Gastrocnemius medialis (tissue), 4 donors: Measurements from ENCODE around the gene PEX26. TPM values are rescaled to one million over a fixed set of nuclear protein-coding genes. Genes with fewer than 3 reads are reported as not detected.

Experiments
- ATAC-seq, 2 donors: fragments of 150-250 bp; one replicate each; pipeline ENCODE4 v1.9.1; 2016
- DNase-seq, 2 donors: peaks; one replicate each; pipeline ENCODE4 v3.0.0-alpha.2; 2019
- H3K27ac ChIP-seq, 4 donors: fragments of 200-600 bp; sonication (generic); 1 replicate in 1 of 4; 2 replicates in 3 of 4; pipeline ENCODE4 v1.5.1; 2016 to 2018; ENCODE audit warnings: mild to moderate bottlenecking in 2 of 4, moderate library complexity in 1 of 4
- H3K27me3 ChIP-seq, 3 donors: fragments of 200-600 bp; sonication (generic) in 2 of 3; 1 replicate in 1 of 3; 2 replicates in 2 of 3; pipeline versions ENCODE4 v1.5.1 to v1.6.0; 2016 to 2019; ENCODE audit warnings: mild to moderate bottlenecking in 1 of 3, moderate library complexity in 1 of 3
- H3K36me3 ChIP-seq, 2 donors: fragments of 200-600 bp; sonication (generic) in 1 of 2; one replicate each; pipeline ENCODE4 v1.5.1; 2017 to 2018
- H3K4me1 ChIP-seq, 2 donors: fragments of 200-600 bp; sonication (generic) in 1 of 2; one replicate each; pipeline ENCODE4 v1.5.1; 2016 to 2017; ENCODE audit warnings: mild to moderate bottlenecking in 2 of 2
- H3K4me3 ChIP-seq, 4 donors: fragments of 200-600 bp; sonication (generic) in 3 of 4; 1 replicate in 1 of 4; 2 replicates in 3 of 4; pipeline ENCODE4 v1.5.1; 2016 to 2019; ENCODE audit warnings: mild to moderate bottlenecking in 2 of 4
- H3K9me3 ChIP-seq, 3 donors: fragments of 200-600 bp; sonication (generic) in 2 of 3; 1 replicate in 1 of 3; 2 replicates in 2 of 3; pipeline ENCODE4 v1.5.1; 2016 to 2019
- POLR2A ChIP-seq, 2 donors: fragments of 450-650 bp; IDR thresholded peaks; one replicate each; pipeline ENCODE4 v1.6.1; 2017; ENCODE audit warnings: antibody characterized with exemption in 2 of 2, mild to moderate bottlenecking in 2 of 2, moderate library complexity in 2 of 2
- in situ Hi-C, 4 donors: fragments of 200-750 bp; cut with MboI; loops; one replicate each; pipeline versions ENCODE4 v1.15.0 to v1.8.0; 2017; ENCODE audit warnings: low sequenced_read_pairs in 4 of 4
- intact Hi-C: fragments of 100-400 bp; cut with DNase I; formaldehyde crosslinking; loops from one replicate; pipeline ENCODE4 v1.15.1; 2023; ENCODE audit warnings: low total_unique reads
- total RNA-seq, 4 donors: library from RNA; depleted of rRNA; stranded (reverse); fragments of >200 nt; gene quantifications; one replicate each; pipeline versions ENCODE4 v1.1.0 to v1.2.3, GENCODE V29; 2016
- TF ChIP-seq, protein P1 (sequence below), 5 experiments: fragments of 450-650 bp in 3 of 5; fragments of 200-600 bp in 2 of 5; sonication (generic) in 2 of 5; IDR thresholded peaks in 4 of 5; conservative IDR thresholded peaks in 1 of 5; 1 replicate in 4 of 5; 2 replicates in 1 of 5; pipeline ENCODE4 v1.5.1; 2016 to 2019; ENCODE audit warnings: antibody characterized with exemption in 5 of 5, mild to moderate bottlenecking in 3 of 5, moderate library complexity in 3 of 5

PEX26 gene
- total RNA-seq, 4 donors from 2014 or later, result 16.4 to 24.7 (median 16.8) TPM

DNA sequence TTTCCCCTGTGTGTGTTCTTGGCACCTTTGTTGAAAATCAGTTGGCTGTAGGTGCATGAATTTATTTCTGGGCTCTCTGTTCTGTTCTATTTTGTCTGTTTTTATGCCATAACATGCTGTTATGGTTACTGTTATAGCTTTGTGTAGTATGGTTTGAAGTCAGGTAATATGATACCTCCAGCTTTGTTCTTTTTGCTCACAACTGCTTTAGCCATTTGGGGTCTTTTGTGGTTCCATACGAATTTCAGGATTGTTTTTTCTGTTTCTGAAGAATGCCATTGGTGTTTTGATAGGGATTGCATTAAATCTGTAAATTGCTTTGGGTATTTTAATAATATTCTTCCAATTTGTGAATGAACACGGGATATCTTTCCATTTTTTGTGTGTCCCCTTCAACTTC lies 4.7 kb downstream of the PEX26 start:
- in situ Hi-C loops (no loop called here), intact Hi-C loops (no loop called here)
- no peaks in the 10 kb centered on the region for H3K27me3 ChIP-seq
- H3K27ac ChIP-seq, result no peak overlapping the region
- peaks cover 11 to 14% of the 10 kb centered on the region in 2 donors for H3K4me1 ChIP-seq
- H3K36me3 ChIP-seq, result peaks cover 0 to 55% of the 10 kb centered on the region in 2 donors
- no peak for DNase-seq
- ATAC-seq, result no peak
- H3K4me3 ChIP-seq, result no peak overlapping the region
- TF ChIP-seq, protein P1, sequence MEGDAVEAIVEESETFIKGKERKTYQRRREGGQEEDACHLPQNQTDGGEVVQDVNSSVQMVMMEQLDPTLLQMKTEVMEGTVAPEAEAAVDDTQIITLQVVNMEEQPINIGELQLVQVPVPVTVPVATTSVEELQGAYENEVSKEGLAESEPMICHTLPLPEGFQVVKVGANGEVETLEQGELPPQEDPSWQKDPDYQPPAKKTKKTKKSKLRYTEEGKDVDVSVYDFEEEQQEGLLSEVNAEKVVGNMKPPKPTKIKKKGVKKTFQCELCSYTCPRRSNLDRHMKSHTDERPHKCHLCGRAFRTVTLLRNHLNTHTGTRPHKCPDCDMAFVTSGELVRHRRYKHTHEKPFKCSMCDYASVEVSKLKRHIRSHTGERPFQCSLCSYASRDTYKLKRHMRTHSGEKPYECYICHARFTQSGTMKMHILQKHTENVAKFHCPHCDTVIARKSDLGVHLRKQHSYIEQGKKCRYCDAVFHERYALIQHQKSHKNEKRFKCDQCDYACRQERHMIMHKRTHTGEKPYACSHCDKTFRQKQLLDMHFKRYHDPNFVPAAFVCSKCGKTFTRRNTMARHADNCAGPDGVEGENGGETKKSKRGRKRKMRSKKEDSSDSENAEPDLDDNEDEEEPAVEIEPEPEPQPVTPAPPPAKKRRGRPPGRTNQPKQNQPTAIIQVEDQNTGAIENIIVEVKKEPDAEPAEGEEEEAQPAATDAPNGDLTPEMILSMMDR (IDR thresholded peaks at IDR 0.05 in 4 of 5, conservative IDR thresholded peaks at IDR 0.05 in 1 of 5), result no peak
- no peak for TF ChIP-seq POLR2A (IDR thresholded peaks at IDR 0.05)
- H3K9me3 ChIP-seq, result no peaks in the 10 kb centered on the region

DNA sequence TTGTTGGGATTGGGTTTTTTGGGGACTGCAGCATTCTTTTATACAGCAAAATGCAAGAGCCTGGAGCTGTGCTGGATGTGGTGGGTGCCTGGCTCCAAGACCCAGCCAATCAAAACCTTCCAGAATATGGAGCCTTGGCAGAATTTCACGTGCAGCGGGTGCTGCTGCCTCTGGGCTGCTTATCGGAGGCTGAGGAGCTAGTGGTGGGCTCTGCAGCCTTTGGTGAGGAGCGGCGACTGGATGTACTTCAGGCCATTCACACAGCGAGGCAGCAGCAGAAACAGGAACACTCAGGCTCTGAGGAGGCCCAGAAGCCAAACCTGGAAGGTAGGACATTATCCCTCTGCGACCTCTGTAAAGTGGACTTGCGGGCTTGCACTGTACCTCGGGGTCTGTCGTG lies 5.6 kb downstream of the PEX26 start:
- ATAC-seq (no peak), DNase-seq (no peak)
- Histone ChIP-seq H3K9me3 (no peaks in the 10 kb centered on the region), H3K4me1 (peaks cover 12 to 18% of the 10 kb centered on the region in 2 donors), H3K27ac (no peak overlapping the region), H3K36me3 (peaks cover 0 to 64% of the 10 kb centered on the region in 2 donors), H3K27me3 (no peaks in the 10 kb centered on the region), H3K4me3 (no peak overlapping the region)
- intact Hi-C loops, result no loop called here
- in situ Hi-C loops, result no loop called here
- TF ChIP-seq POLR2A (IDR thresholded peaks at IDR 0.05), result no peak
- TF ChIP-seq, protein P1 (IDR thresholded peaks at IDR 0.05 in 4 of 5, conservative IDR thresholded peaks at IDR 0.05 in 1 of 5), result no peak

DNA sequence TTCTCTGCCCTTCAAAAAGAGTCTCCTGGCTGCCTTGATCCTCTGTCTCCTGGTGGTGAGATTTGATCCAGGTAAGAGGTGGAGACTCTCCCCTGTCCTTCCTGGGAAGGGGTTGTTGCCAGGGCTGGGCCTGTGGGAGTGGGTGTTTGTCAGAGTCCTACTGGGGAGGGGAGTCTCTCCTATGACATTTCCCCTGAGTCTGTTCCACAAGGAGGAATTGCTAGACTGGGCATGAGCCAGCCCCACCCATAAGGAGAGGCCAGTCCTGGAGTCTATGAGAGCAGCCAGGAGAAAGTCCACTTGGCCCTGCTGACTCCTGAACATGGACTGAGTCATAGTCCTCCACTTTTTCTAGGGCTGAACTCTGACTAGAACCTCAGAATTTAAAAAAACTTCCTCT lies 7.4 kb downstream of the PEX26 start:
- DNase-seq, result no peak
- TF ChIP-seq POLR2A (IDR thresholded peaks at IDR 0.05), result no peak
- TF ChIP-seq, protein P1 (IDR thresholded peaks at IDR 0.05 in 4 of 5, conservative IDR thresholded peaks at IDR 0.05 in 1 of 5), result no peak
- H3K36me3 ChIP-seq, result peaks cover 0 to 56% of the 10 kb centered on the region in 2 donors
- intact Hi-C loops (no loop called here), in situ Hi-C loops (no loop called here)
- H3K4me1 ChIP-seq, result peaks cover 12 to 23% of the 10 kb centered on the region in 2 donors
- H3K27ac ChIP-seq, result peak overlapping the region in 1 of 4 donors; percentile 18
- no peaks in the 10 kb centered on the region for H3K9me3 ChIP-seq
- H3K4me3 ChIP-seq, result no peak overlapping the region
- H3K27me3 ChIP-seq, result no peaks in the 10 kb centered on the region
- ATAC-seq, result no peak

DNA sequence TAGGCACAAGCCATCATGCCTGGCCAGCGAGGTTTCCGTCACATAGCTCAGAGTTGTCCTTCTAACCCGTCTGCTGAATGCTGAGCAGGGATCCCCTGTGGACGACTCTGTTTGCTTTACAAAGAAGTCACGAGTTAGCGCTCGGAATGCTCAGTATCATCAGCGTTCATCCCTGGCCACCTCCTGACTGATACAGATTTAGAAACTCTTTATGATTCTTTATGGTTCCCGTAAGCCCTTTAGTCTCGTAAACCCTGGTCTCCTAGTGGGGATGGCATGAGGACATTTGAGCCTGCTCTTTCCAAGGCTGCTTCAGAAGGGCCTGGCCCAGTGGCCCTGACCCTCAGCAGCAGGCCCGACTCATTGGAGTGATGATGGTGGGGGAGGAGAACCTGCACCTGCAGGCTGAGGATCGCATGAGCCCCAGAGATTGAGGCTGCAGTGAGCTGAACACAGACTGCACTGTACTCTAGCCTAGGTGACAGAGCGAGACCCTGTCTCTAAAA lies 9.6 kb downstream of the PEX26 start:
- Histone ChIP-seq H3K4me1 (peaks cover 20 to 28% of the 10 kb centered on the region in 2 donors), H3K9me3 (no peaks in the 10 kb centered on the region), H3K4me3 (no peak overlapping the region), H3K27ac (peak overlapping the region in 2 of 4 donors; percentile 89 to 95), H3K27me3 (no peaks in the 10 kb centered on the region), H3K36me3 (peaks cover 0 to 40% of the 10 kb centered on the region in 2 donors)
- TF ChIP-seq, protein P1 (IDR thresholded peaks at IDR 0.05 in 4 of 5, conservative IDR thresholded peaks at IDR 0.05 in 1 of 5), result no peak
- TF ChIP-seq POLR2A (IDR thresholded peaks at IDR 0.05), result no peak
- DNase-seq (peak in 1 of 2 donors; percentile 2), ATAC-seq (no peak)
- intact Hi-C loops, result no loop called here
- in situ Hi-C loops, result no loop called here
